GM12892 (cell line): ENCODE data around the gene DRAXIN.

Experiments
- POLR2A ChIP-seq: IDR thresholded peaks from 2 replicates; pipeline ENCODE4 v1.6.1; 2011; ENCODE audit warnings: low read depth, low read length, control low read depth
- POLR2AphosphoS5 ChIP-seq: IDR thresholded peaks from 2 replicates; pipeline ENCODE4 v1.6.1; 2011; ENCODE audit warnings: low read depth, low read length, control low read depth
- TAF1 ChIP-seq: IDR thresholded peaks from 2 replicates; pipeline ENCODE4 v1.6.1; 2011; ENCODE audit warnings: low read depth, mild to moderate bottlenecking, control low read depth, low read length, borderline replicate concordance

- TF ChIP-seq POLR2A (no peak), TAF1 (no peak), POLR2AphosphoS5 (no peak)
Observed at GRCh38 chr1:11772458-11772857, 80.9 kb downstream of the DRAXIN start.
